ENCODE data around the gene HTR5A. TPM values are rescaled to one million over a fixed set of nuclear protein-coding genes. Genes with fewer than 3 reads are reported as not detected.

The HTR5A gene
- total and polyA plus RNA-seq, 2 experiments from 2014 or later = not detected

- TF ChIP-seq CTCF (conservative IDR thresholded peaks at IDR 0.05; ENCODE audit: low read depth in 2 of 2) (no peak), STAT1 (IDR thresholded peaks at IDR 0.05; ENCODE audit: unreplicated experiment) (no peak), EZH2 (IDR thresholded peaks at IDR 0.05; ENCODE audit: low read depth, unreplicated experiment) (no peak)
Observed at GRCh38 chr7:155084969-155085368, 14.8 kb downstream of the HTR5A start (continued).

GRCh38 chr7:155090684-155091083, 20.6 kb downstream of the HTR5A start:
- no peak overlapping the region for H3K4me3 ChIP-seq
- Mint-ChIP-seq H3K4me3 (no peak overlapping the region), H3K4me1 (peaks cover 5% of the 10 kb centered on the region), H3K27me3 (ENCODE audit: insufficient read depth, low read depth, poor library complexity) (no peaks in the 10 kb centered on the region), H3K36me3 (ENCODE audit: low read depth) (no peaks in the 10 kb centered on the region; the same call in none of the 3 replicates), H3K9me3 (peaks cover under 1% of the 10 kb centered on the region; the same call in 2 of the 3 replicates), H3K27ac (no peak overlapping the region)
- H3F3A ChIP-seq (replicated peaks; ENCODE audit: low read depth) = no peaks in the 10 kb centered on the region
- no peaks in the 10 kb centered on the region for H3K27me3 ChIP-seq (ENCODE audit: insufficient read depth)
- no peak overlapping the region for H3K4me2 ChIP-seq
- no peak for DNase-seq (ENCODE audit: low spot score)
- no peaks in the 10 kb centered on the region for H3K9me2 ChIP-seq (ENCODE audit: insufficient read depth)
- H3K27ac ChIP-seq (ENCODE audit: low read depth) = no peak overlapping the region
- H3K4me1 ChIP-seq (ENCODE audit: insufficient read depth) = peaks cover 6% of the 10 kb centered on the region
- peak overlapping the region; percentile 59; the same call in 1 of the 2 replicates for H2AFZ ChIP-seq
- no peak for ATAC-seq
- no peaks in the 10 kb centered on the region for H3K36me3 ChIP-seq (ENCODE audit: insufficient read depth)
- H4K20me1 ChIP-seq (replicated peaks; ENCODE audit: insufficient read depth) = no peaks in the 10 kb centered on the region
- H3K79me2 ChIP-seq (replicated peaks; ENCODE audit: insufficient read depth) = no peaks in the 10 kb centered on the region
- TF ChIP-seq ZNF331 (CRISPR knock-in tag; IDR thresholded peaks at IDR 0.05; ENCODE audit: low read depth) (no peak), NANOG (IDR thresholded peaks at IDR 0.05; ENCODE audit: borderline replicate concordance) (no peak), EZH2 (IDR thresholded peaks at IDR 0.05; ENCODE audit: low read depth, unreplicated experiment) (no peak), ETS1 (IDR thresholded peaks at IDR 0.05) (no peak), STAT1 (IDR thresholded peaks at IDR 0.05; ENCODE audit: unreplicated experiment) (no peak), EZH2phosphoT487 (IDR thresholded peaks at IDR 0.05; ENCODE audit: unreplicated experiment) (no peak), ZNF114 (CRISPR knock-in tag; IDR thresholded peaks at IDR 0.05) (no peak), CREB1 (CRISPR knock-in tag; IDR thresholded peaks at IDR 0.05; ENCODE audit: low read depth) (no peak), CTCF (conservative IDR thresholded peaks at IDR 0.05; ENCODE audit: low read depth in 2 of 2) (no peak), JUNB (IDR thresholded peaks at IDR 0.05; ENCODE audit: unreplicated experiment) (no peak), POLR2AphosphoS5 (IDR thresholded peaks at IDR 0.05; ENCODE audit: low read depth) (no peak)
- TF ChIP-seq, protein P1, sequence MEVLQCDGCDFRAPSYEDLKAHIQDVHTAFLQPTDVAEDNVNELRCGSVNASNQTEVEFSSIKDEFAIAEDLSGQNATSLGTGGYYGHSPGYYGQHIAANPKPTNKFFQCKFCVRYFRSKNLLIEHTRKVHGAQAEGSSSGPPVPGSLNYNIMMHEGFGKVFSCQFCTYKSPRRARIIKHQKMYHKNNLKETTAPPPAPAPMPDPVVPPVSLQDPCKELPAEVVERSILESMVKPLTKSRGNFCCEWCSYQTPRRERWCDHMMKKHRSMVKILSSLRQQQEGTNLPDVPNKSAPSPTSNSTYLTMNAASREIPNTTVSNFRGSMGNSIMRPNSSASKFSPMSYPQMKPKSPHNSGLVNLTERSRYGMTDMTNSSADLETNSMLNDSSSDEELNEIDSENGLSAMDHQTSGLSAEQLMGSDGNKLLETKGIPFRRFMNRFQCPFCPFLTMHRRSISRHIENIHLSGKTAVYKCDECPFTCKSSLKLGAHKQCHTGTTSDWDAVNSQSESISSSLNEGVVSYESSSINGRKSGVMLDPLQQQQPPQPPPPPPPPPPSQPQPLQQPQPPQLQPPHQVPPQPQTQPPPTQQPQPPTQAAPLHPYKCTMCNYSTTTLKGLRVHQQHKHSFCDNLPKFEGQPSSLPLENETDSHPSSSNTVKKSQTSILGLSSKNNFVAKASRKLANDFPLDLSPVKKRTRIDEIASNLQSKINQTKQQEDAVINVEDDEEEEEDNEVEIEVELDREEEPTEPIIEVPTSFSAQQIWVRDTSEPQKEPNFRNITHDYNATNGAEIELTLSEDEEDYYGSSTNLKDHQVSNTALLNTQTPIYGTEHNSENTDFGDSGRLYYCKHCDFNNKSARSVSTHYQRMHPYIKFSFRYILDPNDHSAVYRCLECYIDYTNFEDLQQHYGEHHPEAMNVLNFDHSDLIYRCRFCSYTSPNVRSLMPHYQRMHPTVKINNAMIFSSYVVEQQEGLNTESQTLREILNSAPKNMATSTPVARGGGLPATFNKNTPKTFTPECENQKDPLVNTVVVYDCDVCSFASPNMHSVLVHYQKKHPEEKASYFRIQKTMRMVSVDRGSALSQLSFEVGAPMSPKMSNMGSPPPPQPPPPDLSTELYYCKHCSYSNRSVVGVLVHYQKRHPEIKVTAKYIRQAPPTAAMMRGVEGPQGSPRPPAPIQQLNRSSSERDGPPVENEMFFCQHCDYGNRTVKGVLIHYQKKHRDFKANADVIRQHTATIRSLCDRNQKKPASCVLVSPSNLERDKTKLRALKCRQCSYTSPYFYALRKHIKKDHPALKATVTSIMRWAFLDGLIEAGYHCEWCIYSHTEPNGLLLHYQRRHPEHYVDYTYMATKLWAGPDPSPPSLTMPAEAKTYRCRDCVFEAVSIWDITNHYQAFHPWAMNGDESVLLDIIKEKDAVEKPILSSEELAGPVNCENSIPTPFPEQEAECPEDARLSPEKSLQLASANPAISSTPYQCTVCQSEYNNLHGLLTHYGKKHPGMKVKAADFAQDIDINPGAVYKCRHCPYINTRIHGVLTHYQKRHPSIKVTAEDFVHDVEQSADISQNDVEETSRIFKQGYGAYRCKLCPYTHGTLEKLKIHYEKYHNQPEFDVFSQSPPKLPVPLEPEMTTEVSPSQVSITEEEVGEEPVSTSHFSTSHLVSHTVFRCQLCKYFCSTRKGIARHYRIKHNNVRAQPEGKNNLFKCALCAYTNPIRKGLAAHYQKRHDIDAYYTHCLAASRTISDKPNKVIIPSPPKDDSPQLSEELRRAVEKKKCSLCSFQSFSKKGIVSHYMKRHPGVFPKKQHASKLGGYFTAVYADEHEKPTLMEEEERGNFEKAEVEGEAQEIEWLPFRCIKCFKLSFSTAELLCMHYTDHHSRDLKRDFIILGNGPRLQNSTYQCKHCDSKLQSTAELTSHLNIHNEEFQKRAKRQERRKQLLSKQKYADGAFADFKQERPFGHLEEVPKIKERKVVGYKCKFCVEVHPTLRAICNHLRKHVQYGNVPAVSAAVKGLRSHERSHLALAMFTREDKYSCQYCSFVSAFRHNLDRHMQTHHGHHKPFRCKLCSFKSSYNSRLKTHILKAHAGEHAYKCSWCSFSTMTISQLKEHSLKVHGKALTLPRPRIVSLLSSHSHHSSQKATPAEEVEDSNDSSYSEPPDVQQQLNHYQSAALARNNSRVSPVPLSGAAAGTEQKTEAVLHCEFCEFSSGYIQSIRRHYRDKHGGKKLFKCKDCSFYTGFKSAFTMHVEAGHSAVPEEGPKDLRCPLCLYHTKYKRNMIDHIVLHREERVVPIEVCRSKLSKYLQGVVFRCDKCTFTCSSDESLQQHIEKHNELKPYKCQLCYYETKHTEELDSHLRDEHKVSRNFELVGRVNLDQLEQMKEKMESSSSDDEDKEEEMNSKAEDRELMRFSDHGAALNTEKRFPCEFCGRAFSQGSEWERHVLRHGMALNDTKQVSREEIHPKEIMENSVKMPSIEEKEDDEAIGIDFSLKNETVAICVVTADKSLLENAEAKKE (CRISPR knock-in tag; IDR thresholded peaks at IDR 0.05) = no peak

All from GM23338 (cell line).